HG03097 (cell line): ENCODE results near the gene SRGAP3.

Experiments used
- ATAC-seq: cut with Tn5 transposase; IDR thresholded peaks from one replicate; pipeline ENCODE4 v1.9.1; 2021; ENCODE audit not compliant: unreplicated experiment, low FRiP score

The SRGAP3 gene

DNA sequence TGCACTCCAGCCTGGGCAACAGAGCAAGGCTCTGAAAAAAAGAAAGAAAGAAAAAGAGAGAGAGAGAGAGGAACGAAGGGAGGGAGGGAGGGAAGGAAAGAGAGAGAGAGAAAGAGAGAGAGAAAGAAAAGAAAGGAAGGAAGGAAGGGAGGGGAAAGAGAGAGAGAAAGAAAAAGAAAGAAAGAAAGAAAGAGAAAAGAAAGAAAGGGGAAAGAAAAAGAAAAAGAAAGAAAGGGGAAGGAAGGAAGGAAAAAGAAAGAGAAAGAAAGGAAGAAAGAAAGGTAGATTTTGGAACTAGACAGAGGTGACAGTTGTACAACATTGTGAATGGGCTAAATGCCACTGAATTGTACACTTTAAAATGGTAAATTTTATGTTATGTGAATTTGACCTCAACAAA, 5.3 kb upstream of the SRGAP3 start:
- ATAC-seq = no peak

DNA sequence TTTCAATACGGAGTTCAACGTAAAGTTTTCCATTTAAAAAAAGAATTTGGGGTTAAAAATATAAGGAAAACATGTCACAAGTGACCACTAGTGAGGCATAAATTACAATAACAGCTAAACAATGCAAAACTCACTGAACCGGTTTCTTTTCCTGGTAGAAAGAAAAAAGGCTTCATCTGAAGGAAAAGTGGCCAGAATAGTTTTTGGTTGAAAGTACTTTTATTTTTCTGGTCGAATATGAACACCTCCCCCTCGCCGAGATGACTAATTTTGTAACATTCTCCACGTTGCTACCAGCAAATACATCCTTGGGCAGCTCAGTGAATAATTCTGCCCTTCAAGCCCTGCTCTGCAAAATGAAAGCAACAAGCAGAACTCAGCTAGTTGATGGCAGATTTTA, 3.9 kb upstream of the SRGAP3 start:
- ATAC-seq = no peak

DNA sequence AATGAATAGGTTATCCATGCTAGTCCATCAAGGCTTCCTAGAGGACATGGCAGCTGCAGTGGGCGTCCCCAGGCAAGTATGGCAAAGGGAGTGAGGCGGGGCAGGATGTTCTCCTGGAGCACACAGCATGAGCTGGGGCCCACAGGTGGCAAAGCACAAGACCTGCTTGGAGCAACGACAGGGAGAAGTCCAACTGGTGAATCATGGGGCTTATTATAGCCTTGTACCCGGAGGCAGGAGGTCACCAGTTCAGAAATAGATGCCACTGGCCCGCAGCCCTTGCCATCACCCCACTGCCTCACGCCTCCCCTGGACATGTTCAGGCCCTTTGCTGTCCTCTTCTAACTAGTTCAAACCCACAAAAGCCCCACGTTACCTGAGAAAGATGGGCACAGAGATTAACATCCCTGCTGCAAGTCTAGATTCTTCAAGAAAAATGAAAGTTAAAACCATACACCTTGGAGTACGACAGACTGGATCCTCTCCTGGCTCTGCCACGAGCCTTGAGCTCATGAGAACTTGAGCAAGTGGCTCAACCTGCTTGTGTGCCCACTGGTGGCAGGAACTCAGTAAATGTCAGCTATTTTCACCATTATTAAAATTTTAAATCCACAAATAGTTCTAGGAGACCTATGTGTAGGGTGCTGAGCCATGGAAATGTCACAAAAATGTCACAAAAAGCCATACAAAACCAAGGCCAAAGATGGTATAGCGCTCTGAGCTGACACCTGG, 1.8 kb upstream of the SRGAP3 start:
- no peak for ATAC-seq

DNA sequence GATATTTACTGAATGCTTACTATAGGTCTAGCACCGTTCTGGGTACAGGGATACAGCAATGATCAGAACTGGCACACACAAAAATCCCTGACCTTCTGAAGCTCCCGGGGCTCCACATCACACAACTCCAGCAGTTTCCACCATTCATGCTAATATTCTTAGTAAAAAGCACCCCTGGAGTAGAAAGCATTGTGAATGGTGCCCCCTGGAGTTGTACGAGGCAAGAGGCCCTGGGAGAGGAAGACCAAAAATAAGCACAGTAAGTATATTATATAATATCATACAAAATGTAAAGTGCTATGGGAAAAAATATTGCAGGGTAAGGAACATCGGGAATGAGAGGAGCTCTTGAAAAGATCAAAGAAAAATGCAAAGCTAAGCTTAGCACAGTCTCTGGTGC, 790 bp upstream of the SRGAP3 start:
- no peak for ATAC-seq

DNA sequence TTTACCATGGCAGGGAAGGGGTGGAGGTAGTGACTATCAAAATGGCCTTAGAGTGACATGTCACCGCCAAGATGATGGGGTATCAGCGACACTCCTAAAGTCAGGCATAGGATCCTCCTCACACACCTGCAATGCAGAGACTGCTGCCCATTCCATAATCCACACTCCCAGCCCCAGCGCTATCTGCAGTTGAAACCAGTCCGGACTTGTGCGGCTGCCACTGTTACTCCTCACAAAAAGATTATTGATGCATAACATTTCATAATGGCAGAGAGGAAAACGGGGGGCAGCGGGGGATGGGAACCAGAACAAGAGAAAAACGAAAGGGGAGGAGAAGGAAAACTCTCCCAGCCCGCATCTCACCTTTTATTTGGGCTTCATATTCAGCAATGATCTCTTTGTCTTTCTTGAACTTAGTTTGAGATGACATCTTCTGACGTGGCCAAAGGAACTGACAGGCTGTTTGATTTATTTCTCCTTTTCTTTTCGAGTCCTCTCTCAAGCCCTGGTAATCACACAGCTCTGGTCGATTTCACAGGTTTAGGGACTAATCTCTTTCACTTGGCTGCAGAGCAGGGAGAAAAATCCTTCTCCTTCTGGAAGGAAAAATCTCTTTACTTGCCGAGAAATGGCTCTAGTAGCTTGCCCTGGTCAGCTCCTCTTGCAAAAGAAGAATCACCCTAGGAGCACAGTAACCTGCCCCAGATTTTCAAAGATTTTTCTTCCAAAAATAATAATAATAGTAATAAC, 749 bp downstream of the SRGAP3 start:
- no peak for ATAC-seq

DNA sequence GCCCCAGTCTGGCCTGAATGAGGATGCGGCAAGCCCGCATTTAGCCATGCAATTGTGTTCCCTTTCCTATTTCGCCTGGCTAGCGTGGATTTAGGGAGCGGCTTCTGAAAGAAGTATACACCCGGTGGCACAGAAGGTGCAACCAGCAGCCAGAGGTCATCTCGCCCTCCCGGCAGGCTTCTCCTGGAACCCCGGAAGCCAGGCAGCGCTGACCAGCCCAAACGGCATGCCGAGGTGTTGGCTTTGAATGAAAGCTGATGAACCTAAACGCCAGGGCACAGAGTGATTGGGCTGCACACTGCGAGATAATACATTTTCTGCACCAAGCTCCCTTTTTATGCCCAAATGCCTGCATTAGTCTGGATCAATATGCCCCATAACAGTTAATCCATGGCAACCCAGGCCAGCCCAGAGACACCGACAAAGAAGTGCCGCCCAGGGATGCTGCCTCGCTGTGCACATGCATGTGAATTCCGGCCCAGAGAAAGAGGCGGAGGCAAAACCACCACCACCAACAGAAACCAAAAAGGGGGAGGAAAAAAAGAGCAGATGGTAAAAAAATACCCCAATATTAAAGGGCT, 1.4 kb downstream of the SRGAP3 start:
- no peak for ATAC-seq

DNA sequence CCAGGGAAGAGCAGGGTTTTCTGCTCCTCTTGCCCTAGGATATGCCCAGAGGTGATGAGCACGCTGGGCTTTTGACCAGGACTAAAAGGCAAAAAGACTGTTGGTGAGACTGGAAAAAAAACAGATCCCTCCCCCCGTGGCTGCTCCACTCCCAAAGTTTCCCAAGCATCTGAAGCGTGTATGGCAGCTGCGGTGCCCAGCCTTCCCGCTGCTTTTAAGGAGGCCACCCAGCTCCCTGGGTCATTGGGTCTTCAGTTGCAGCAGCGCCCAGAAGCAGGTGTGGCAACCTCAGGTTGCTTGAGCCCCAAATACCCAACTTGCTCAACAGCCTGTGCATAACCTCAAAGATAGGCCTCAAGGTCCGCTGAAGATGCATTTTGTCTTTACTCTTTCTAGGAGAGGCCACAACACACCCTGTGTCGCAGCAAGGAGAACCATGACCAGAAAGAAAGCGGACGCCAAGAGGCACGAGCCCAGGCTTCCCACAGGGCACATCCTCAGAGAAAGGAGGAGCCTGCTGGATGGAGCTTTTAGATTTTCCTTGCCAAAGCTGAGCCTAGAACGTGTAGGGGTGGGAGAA, 2.0 kb downstream of the SRGAP3 start:
- ATAC-seq = no peak

DNA sequence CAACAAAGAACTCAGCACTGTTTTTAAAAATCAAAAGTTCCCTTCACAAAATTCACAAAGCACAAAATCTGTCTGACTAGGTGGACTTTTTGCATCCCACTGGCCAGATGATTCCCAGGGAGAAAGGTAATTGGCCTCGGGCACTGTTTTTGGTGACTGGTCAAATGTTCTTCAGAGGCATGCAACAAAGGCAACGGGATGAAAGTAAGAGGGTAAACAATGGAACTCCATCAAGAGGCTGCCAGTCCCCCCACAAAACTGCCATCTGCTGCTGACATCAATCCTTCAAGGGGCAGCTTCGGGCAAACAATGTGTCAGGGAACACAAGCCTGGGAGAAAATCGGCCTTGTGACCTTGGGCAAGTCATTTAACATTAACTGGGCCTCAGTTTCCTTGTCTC, 3.3 kb downstream of the SRGAP3 start:
- ATAC-seq = no peak

DNA sequence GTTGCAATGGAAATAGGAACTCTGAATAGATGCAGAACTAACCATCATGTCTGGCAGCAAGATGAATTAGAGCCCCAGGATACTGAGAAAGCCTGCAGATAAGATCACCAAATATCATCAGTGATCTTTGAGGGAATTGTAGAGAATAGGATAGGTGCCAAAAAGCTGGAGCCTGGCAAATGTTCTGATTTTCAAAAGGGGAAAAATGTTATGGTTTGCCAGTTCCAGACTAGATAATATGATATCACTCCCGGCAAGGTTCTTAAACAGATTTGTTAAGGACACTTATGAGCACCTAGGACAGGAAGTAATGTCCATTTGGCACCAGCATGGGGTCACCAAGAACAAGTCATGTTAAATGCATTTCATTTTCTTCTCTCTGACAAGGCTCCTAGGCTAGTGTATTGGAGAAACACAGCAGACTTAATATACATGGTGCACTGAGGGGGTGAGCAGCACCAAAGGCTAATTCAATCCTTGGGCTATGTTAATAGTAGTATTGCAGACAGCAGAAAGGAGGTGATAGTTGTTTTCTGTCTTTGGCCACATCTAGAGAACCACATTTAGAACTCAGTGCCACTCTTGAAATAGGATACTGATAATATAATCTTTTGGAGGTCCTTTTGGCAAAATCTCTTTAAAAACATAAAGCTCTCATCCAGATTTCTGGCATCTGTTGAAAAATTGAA, 4.8 kb downstream of the SRGAP3 start:
- no peak for ATAC-seq

DNA sequence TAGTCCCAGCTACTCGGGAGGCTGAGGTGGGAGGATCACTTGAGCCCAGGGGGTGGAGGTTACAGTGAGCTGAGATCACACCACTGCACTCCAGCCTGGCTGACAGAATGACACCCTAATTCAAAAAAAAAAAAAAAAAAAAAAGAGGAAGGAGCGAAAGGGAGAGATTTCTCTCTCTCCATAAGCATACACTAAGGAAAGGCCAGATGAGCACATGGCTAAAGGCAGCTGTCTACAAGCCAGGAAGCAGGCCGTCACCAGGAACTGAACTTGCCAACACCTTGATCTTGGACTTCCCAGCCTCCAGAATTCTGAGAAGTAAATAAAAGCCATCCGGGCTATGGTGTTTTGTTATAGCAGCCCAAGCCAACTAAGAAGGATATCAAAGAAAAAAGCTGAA, 7.5 kb downstream of the SRGAP3 start:
- no peak for ATAC-seq

DNA sequence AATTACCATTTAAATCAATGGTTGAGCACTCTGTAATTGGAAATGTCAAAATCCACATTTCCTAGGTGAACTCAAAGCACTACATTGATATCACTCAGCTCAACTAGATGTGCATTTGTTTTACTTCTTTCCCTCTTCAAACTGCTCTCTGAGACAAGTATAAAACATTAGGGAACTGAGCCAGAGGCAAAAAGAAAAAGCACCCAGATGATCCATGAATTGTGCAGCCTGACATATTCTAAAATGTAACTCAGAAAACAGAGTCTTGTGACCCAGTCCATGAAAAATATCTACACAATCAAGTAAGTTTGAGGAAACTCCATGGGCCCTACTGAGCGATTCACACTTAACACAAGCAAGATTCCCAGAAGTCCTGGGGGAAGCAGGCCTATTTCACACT, 9.8 kb downstream of the SRGAP3 start:
- no peak for ATAC-seq

DNA sequence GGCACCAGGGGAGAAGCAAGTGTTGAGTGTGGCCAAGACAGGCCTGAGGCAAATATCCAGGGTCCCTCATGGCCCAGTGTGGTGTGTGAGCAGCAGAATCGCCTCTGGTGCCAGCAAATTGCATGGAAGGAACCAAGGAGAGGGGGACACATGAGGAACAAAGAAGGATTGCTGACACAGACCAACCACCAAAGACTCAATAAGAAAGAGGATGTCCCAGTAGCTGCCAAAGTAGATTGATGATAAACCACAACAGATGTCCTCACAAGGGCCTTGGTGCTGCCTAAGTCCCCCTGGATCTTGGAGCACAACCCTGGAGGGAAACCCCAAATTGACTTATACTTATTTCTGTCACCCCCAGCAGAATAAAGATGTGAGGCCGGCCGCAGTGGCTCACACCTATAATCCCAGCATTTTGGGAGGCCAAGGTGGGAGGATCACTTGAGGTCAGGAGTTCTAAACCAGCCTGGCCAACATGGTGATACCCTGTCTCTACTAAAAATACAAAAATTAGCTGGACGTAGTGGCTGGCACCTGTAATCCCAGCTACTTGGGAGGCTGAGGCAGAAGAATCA, 10.6 kb downstream of the SRGAP3 start:
- no peak for ATAC-seq

DNA sequence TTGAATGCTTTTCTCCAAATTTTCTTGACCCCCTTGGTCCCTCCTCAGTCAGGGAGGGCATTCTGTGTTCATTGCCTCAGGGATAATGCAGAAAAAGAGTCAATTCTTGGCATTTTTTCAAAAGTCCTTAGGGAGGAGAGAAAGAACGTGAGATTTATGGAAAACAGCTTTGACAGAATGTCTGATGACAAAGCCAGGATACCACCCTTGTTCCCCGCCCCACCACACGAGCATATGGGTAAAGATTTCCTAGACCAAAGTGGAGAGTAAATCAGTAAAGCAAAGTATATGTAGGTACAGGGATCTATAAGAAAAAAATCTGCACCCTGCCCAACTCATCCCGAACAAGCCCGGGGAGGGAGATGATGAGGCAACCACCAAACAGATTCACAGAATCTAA, 11.2 kb downstream of the SRGAP3 start:
- no peak for ATAC-seq

DNA sequence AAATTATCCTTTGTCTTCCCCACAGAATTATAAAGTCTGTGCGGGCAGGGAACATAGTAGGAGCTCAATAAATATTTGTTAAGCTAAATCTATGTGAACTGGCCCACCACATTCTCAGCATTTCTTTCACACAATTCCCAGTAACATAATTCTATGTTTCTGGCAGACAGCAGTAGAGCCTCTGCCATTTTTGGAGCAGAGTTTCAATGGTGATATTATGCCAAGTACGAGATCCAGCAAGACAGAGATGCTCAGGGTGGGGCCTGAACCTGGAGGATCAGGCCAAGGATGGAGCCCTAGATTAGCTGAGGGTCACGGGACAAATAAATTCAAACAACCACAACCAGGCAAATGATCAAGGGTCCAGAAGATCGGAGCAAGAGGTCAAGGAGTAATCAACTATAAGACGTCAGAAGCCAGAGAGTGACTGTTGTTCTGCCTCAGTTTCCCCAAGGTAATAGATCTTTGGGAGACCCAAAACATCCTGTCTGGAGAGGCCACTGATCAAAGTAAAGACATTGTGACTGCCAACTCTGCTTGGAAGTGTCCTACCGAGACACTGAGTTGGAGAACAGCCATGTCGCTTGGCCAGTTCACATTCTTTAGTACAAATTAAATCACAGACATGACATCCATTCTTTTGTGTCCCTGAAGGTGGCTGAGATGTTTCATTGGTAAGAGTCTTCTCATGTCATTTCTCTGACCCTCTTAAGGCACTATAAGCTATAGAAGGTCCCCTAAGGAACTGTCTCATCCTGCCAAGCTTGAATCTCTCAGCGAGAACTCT, 15.4 kb downstream of the SRGAP3 start:
- no peak for ATAC-seq

DNA sequence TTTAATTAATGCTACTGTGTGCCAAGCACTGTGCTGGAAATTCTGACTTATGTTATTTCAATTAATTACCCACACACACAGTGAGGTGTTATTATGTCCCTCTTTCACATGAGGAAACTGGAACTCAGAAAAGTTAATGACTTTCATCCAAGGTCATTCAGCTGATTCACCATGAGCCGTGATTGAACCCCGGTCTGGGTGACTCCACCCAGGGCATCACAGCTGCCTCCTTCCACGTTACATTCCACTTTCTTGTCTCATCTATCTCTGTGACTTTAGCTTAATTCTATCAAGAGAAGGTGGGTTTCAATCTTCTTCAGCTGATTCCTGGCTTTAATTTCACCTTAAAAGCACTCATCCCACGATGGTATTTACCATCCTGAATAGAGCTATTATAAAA, 16.3 kb downstream of the SRGAP3 start:
- ATAC-seq = no peak

DNA sequence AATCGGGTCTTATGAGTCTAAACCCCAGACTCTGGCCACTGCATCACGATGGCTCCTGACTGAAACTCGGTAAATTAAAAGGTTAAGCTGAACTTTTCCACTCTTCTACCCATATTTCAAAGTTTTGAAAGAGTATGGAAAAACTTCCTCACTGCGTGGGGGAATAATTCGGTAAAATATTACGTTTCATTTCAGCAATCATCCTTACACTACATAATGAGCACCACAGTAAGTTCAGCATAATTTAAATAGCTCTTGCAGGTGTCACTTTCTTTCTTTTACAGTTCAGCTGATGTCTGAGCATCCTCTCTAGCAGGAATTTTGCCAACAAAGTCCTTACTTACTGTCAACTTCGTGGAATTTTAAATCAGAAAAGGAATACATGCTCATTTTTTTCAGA, 17.5 kb downstream of the SRGAP3 start:
- no peak for ATAC-seq

DNA sequence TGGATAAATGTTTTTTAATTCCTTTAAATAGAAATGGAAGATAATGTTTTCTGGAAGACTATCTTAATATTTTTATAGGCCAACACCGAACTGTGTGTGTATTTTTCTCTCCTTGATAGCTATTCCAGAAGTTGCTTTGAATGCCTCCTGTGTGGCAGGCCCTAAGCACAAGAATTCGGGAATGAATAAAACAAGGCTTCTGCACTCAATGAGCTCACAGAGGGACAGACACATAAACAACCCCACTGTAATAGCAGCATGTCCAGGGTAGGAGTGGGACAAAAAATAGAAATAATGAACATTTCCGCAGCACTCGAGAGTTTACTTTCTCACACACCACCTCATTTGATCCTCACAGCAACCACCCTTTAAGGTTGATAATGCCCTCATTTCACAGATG, 18.0 kb downstream of the SRGAP3 start:
- no peak for ATAC-seq

DNA sequence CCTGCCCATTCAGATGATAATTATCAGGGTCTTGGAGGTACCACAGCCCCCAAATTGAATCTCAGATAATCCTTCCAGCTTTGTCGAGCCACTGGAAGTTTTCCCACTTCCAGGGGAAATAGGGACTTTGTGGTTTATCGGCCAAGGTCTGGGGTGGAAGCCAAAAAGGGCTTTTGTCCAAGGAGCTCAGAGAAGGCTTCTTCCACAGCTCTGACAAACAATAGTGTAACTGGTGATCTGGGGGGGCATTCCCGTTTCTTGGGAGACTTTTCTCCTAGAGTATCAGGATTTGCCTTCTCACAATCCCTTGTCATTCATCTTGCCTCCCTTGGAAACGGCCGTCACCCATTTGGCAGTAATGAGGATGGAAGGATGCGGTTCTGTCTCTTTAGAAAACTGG, 18.4 kb downstream of the SRGAP3 start:
- no peak for ATAC-seq

DNA sequence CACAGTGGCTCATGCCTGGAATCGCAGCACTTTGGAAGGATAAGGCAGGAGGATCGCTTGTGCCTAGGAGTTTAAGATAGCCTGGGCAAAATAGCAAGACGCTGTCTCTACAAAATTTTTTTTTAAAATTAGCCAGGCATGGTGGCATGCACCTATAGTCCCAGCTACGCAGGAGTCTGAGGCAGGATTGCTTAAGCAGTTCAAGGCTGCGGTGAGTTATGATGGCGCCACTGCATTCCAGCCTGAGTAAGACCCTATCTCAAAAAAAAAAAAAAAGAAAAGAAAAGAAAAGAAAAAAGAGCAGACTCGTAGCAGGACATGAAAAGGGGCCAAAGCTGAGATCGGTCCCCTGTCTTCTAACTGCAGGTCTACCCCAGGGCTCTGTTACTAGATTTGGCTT, 18.9 kb downstream of the SRGAP3 start:
- ATAC-seq = no peak

DNA sequence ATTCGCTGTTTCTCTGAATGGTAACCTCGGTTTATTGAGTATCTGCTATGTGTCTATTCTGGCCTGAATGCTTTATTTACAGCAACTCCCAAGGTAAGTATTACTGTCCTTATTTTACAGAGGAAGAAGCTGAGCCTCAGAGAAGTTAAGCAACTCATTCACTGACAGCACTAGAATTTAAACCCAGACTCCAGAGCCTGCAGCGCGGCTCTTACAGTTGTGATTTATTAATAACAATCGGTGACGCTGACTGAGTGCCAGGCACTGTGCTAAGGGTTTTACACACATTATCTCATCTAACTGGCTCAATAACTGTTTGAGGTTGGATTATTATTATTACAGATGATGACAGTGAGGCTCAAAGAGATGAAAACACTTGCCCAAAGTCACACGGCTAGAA, 19.6 kb downstream of the SRGAP3 start:
- ATAC-seq = no peak
